SH-SY5Y (cell line): Measurements from ENCODE around the gene LRRFIP2.

Source experiments
- GATA2 ChIP-seq: IDR thresholded peaks from 2 replicates; pipeline ENCODE4 v1.6.1; 2011; ENCODE audit warnings: mild to moderate bottlenecking, low read depth, low read length
- GATA3 ChIP-seq: IDR thresholded peaks from 2 replicates; pipeline ENCODE4 v1.6.1; 2011; ENCODE audit warnings: low read depth, mild to moderate bottlenecking, low read length, moderate library complexity

DNA sequence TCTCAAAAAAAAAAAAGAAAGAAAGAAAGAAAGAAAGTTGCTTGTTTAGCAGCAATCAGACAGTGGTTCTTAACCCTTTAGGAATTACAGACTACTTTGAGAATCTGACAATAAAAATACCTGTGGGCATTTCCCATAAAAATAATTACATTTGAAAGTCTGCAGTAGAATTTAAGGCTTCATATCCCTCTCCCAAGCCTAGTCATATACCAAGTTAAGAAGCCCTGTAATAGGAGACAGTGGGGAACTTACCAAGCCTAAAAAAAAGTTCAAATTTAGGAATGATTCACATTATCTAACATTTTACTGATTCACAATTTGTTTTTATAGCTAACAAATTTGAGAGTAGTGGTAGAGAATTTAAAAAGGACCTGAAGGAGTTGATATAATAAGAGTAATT lies 47.5 kb downstream of the LRRFIP2 start:
- TF ChIP-seq GATA3 (no peak), GATA2 (no peak)
